Measurements from ENCODE around the gene AKR1A1. TPM values are rescaled to one million over a fixed set of nuclear protein-coding genes. Genes with fewer than 3 reads are reported as not detected.
A peak's percentile ranks its signal among the peaks of the same experiment; 100 is the strongest.
"Not testable (repeated sequence)": the region's sequence is repeated elsewhere in the genome, so short reads cannot be mapped to it uniquely, and the experiment has no call there.

AKR1A1 gene
- total RNA-seq, 2 donors from 2014 or later: 155 to 178 TPM

GRCh38 chr1:45516465-45516864 lies 34.2 kb upstream of the AKR1A1 start:
- H3K36me3 Mint-ChIP-seq (ENCODE audit: insufficient read depth in 2 of 2): peaks cover 7 to 28% of the 10 kb centered on the region in 2 donors
- no peak overlapping the region for H3K4me3 Mint-ChIP-seq
- H3K27me3 Mint-ChIP-seq (ENCODE audit: low read depth): no peaks in the 10 kb centered on the region
- no peaks in the 10 kb centered on the region for H3K9me3 Mint-ChIP-seq
- no peak for DNase-seq
- peak overlapping the region; percentile 78 for H3K27ac Mint-ChIP-seq
- H3K4me1 Mint-ChIP-seq (ENCODE audit: low read depth): peaks cover 52% of the 10 kb centered on the region
- ATAC-seq (replicated peaks in 1 of 2): no peak

- H3K27ac Mint-ChIP-seq: peak overlapping the region; percentile 76
- not testable (repeated sequence) for H3K9me3 Mint-ChIP-seq; DNase-seq; ATAC-seq (replicated peaks in 1 of 2); H3K27me3 Mint-ChIP-seq (ENCODE audit: low read depth)
- peaks cover 64% of the 10 kb centered on the region for H3K4me1 Mint-ChIP-seq (ENCODE audit: low read depth)
- peak overlapping the region in 1 of 2 donors; percentile 99 for H3K4me3 Mint-ChIP-seq
- peaks cover 7 to 26% of the 10 kb centered on the region in 2 donors for H3K36me3 Mint-ChIP-seq (ENCODE audit: insufficient read depth in 2 of 2)
These were observed 32.3 kb upstream of the AKR1A1 start for GRCh38 chr1:45518366-45518765.

GRCh38 chr1:45518910-45519309 lies 31.7 kb upstream of the AKR1A1 start:
- peak overlapping the region; percentile 76 for H3K27ac Mint-ChIP-seq
- no peaks in the 10 kb centered on the region for H3K9me3 Mint-ChIP-seq
- peak overlapping the region; percentile 95 to 99 for H3K4me3 Mint-ChIP-seq
- peaks cover 70% of the 10 kb centered on the region for H3K4me1 Mint-ChIP-seq (ENCODE audit: low read depth)
- H3K27me3 Mint-ChIP-seq (ENCODE audit: low read depth): no peaks in the 10 kb centered on the region
- H3K36me3 Mint-ChIP-seq (ENCODE audit: insufficient read depth in 2 of 2): peaks cover 7 to 26% of the 10 kb centered on the region in 2 donors
- no peak for DNase-seq
- no peak for ATAC-seq (replicated peaks in 1 of 2)

GRCh38 chr1:45519774-45520173 lies 30.9 kb upstream of the AKR1A1 start:
- Mint-ChIP-seq H3K4me3 (peak overlapping the region; percentile 95 to 99), H3K36me3 (ENCODE audit: insufficient read depth in 2 of 2) (peaks cover 7 to 25% of the 10 kb centered on the region in 2 donors), H3K4me1 (ENCODE audit: low read depth) (peaks cover 72% of the 10 kb centered on the region)
- ATAC-seq (replicated peaks in 1 of 2); H3K27me3 Mint-ChIP-seq (ENCODE audit: low read depth); H3K9me3 Mint-ChIP-seq; H3K27ac Mint-ChIP-seq; DNase-seq: not testable (repeated sequence)

GRCh38 chr1:45521413-45522323 lies 29.0 kb upstream of the AKR1A1 start, which contains the start of gene PRDX1:
Gene PRDX1 (minus strand): TSS chr1:45521884. CDS start chr1:45519043, 2,841 bp downstream.
- H3K27ac Mint-ChIP-seq: peak within 1 kb of the TSS; percentile 99
- H3K4me3 Mint-ChIP-seq: peak within 1 kb of the TSS; percentile 95 to 99
- peaks cover 54% of the 10 kb centered on the region for H3K4me1 Mint-ChIP-seq (ENCODE audit: low read depth)
- peaks cover 2 to 8% of the 10 kb centered on the region in 2 donors for H3K36me3 Mint-ChIP-seq (ENCODE audit: insufficient read depth in 2 of 2)
- ATAC-seq (replicated peaks in 1 of 2): peak; percentile 87 to 88
- H3K27me3 Mint-ChIP-seq (ENCODE audit: low read depth): peaks cover 10% of the 10 kb centered on the region
- peak; percentile 98 for DNase-seq
- no peaks in the 10 kb centered on the region for H3K9me3 Mint-ChIP-seq

- H3K9me3 Mint-ChIP-seq: no peaks in the 10 kb centered on the region
- peaks cover 13% of the 10 kb centered on the region for H3K27me3 Mint-ChIP-seq (ENCODE audit: low read depth)
- H3K4me1 Mint-ChIP-seq (ENCODE audit: low read depth): peaks cover 45% of the 10 kb centered on the region
- peak; percentile 14 to 25 for DNase-seq
- H3K4me3 Mint-ChIP-seq: peak overlapping the region; percentile 95 to 99
- H3K27ac Mint-ChIP-seq: peak overlapping the region; percentile 99
- ATAC-seq (replicated peaks in 1 of 2): peak; percentile 20 to 32
- H3K36me3 Mint-ChIP-seq (ENCODE audit: insufficient read depth in 2 of 2): peaks cover 0 to 5% of the 10 kb centered on the region in 2 donors
These were observed 28.1 kb upstream of the AKR1A1 start for GRCh38 chr1:45522324-45523104.

- H3K36me3 Mint-ChIP-seq (ENCODE audit: insufficient read depth in 2 of 2); ATAC-seq (replicated peaks in 1 of 2); DNase-seq; H3K9me3 Mint-ChIP-seq; H3K27ac Mint-ChIP-seq: not testable (repeated sequence)
- Mint-ChIP-seq H3K27me3 (ENCODE audit: low read depth) (peaks cover 13% of the 10 kb centered on the region), H3K4me3 (peak overlapping the region; percentile 95 to 99), H3K4me1 (ENCODE audit: low read depth) (peaks cover 43% of the 10 kb centered on the region)
These were observed 27.1 kb upstream of the AKR1A1 start for GRCh38 chr1:45523516-45523915.

- not testable (repeated sequence) for DNase-seq; H3K36me3 Mint-ChIP-seq (ENCODE audit: insufficient read depth in 2 of 2); H3K9me3 Mint-ChIP-seq; H3K4me3 Mint-ChIP-seq; H3K27ac Mint-ChIP-seq; ATAC-seq (replicated peaks in 1 of 2)
- peaks cover 39% of the 10 kb centered on the region for H3K4me1 Mint-ChIP-seq (ENCODE audit: low read depth)
- peaks cover 13% of the 10 kb centered on the region for H3K27me3 Mint-ChIP-seq (ENCODE audit: low read depth)
These were observed 26.7 kb upstream of the AKR1A1 start for GRCh38 chr1:45523975-45524374.

DNA sequence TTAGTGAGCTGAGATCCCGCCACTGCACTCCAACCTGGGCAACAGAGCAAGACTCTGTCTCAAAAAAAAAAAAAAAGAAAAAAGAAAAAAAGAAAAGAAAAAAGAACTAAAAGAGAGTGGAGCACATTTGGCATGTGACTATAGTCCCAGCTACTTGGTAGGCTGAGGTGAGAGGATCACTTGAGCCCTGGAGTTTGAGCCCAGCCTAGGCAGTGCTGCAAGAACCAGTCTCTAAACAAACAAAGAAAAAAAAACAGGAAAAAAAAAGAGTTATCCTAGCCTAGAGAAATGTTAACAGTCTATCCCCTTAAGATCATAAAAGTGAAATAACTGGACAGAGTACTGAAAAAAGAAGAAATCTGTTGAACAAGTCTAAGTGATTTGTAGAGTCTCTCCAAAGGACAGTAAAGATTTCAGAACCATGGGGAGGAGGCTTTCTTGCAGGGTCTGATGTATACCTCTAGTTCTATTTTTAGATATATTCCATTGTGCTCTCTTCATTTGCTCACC lies 24.4 kb upstream of the AKR1A1 start:
- peaks cover 0 to under 1% of the 10 kb centered on the region in 2 donors for H3K36me3 Mint-ChIP-seq (ENCODE audit: insufficient read depth in 2 of 2)
- H3K4me1 Mint-ChIP-seq (ENCODE audit: low read depth): peaks cover 25% of the 10 kb centered on the region
- H3K4me3 Mint-ChIP-seq: no peak overlapping the region
- peaks cover 13% of the 10 kb centered on the region for H3K27me3 Mint-ChIP-seq (ENCODE audit: low read depth)
- DNase-seq (no peak), ATAC-seq (replicated peaks in 1 of 2) (no peak)
- H3K9me3 Mint-ChIP-seq: no peaks in the 10 kb centered on the region
- H3K27ac Mint-ChIP-seq: peak overlapping the region; percentile 9

- no peaks in the 10 kb centered on the region for H3K9me3 Mint-ChIP-seq
- no peak overlapping the region for H3K27ac Mint-ChIP-seq
- DNase-seq: no peak
- peaks cover 10% of the 10 kb centered on the region for H3K27me3 Mint-ChIP-seq (ENCODE audit: low read depth)
- H3K4me3 Mint-ChIP-seq: no peak overlapping the region
- H3K4me1 Mint-ChIP-seq (ENCODE audit: low read depth): peaks cover 4% of the 10 kb centered on the region
- H3K36me3 Mint-ChIP-seq (ENCODE audit: insufficient read depth in 2 of 2): no peaks in the 10 kb centered on the region
- ATAC-seq (replicated peaks in 1 of 2): no peak
These were observed 19.9 kb upstream of the AKR1A1 start for GRCh38 chr1:45530632-45531135.

DNA sequence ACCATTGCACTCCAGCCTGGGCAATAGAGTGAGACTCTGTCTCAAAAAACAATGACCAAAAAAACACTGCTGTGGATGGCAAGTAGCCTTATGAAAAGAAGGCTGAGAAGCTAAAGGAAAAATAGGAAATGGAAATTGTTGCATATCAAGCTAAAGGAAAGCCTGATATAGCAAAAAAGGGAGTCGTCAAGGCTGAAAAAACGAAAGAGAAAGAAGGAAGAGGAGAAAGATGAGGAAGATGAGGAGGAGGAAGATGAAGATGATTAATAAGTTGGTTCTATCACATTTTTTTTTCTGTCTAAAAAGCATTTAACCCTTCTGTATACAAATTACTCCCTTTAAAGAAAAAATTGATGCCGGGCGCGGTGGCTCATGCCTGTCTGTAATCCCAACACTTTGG lies 18.8 kb upstream of the AKR1A1 start:
- Mint-ChIP-seq H3K9me3 (no peaks in the 10 kb centered on the region), H3K36me3 (ENCODE audit: insufficient read depth in 2 of 2) (no peaks in the 10 kb centered on the region), H3K27ac (no peak overlapping the region), H3K4me1 (ENCODE audit: low read depth) (peaks cover 16% of the 10 kb centered on the region), H3K4me3 (no peak overlapping the region), H3K27me3 (ENCODE audit: low read depth) (peaks cover 8% of the 10 kb centered on the region)
- DNase-seq (no peak), ATAC-seq (replicated peaks in 1 of 2) (no peak)

GRCh38 chr1:45535988-45536766 lies 14.4 kb upstream of the AKR1A1 start:
- Mint-ChIP-seq H3K9me3 (no peaks in the 10 kb centered on the region), H3K27ac (no peak overlapping the region), H3K36me3 (ENCODE audit: insufficient read depth in 2 of 2) (no peaks in the 10 kb centered on the region), H3K27me3 (ENCODE audit: low read depth) (peaks cover 16% of the 10 kb centered on the region), H3K4me3 (peak overlapping the region; percentile 34 to 58), H3K4me1 (ENCODE audit: low read depth) (peaks cover 22% of the 10 kb centered on the region)
- DNase-seq (peak; percentile 23 to 28), ATAC-seq (replicated peaks in 1 of 2) (peak; percentile 97 to 99)
